ENCODE results near the gene PDZD2.

Gene PDZD2

GRCh38 chr5:32083981-32084430, 445.1 kb downstream of the PDZD2 start:
- H3K36me3 ChIP-seq (ENCODE audit: insufficient read depth, low read length): no peaks in the 10 kb centered on the region
- H3K4me3 ChIP-seq (ENCODE audit: low read depth in 1 of 2, low read length in 2 of 2): no peak overlapping the region
- H3K4me1 ChIP-seq (ENCODE audit: insufficient read depth, low read length): no peaks in the 10 kb centered on the region

GRCh38 chr5:32087086-32088082, 448.5 kb downstream of the PDZD2 start:
- no peaks in the 10 kb centered on the region for H3K9me3 ChIP-seq (ENCODE audit: low read length)
- no peaks in the 10 kb centered on the region for H3K4me1 ChIP-seq (ENCODE audit: insufficient read depth, low read length)
- H3K9ac ChIP-seq (ENCODE audit: low read length): no peak overlapping the region
- H3K4me3 ChIP-seq (ENCODE audit: low read depth in 1 of 2, low read length in 2 of 2): no peak overlapping the region
- H3K27ac ChIP-seq (ENCODE audit: low read depth, low read length): no peak overlapping the region
- no peaks in the 10 kb centered on the region for H3K36me3 ChIP-seq (ENCODE audit: insufficient read depth, low read length)
- H3K27me3 ChIP-seq (ENCODE audit: control insufficient read depth in 1 of 2, insufficient read depth in 2 of 2, low read length in 2 of 2): no peaks in the 10 kb centered on the region

More at GRCh38 chr5:32083981-32084430, 445.1 kb downstream of the PDZD2 start:
- Histone ChIP-seq H3K9ac (ENCODE audit: low read length) (no peak overlapping the region), H3K9me3 (ENCODE audit: low read length) (no peaks in the 10 kb centered on the region), H3K27ac (ENCODE audit: low read depth, low read length) (no peak overlapping the region), H3K27me3 (ENCODE audit: control insufficient read depth in 1 of 2, insufficient read depth in 2 of 2, low read length in 2 of 2) (no peaks in the 10 kb centered on the region)

- H3K4me1 ChIP-seq (ENCODE audit: insufficient read depth, low read length): peaks cover 5% of the 10 kb centered on the region
- no peaks in the 10 kb centered on the region for H3K9me3 ChIP-seq (ENCODE audit: low read length)
- no peaks in the 10 kb centered on the region for H3K27me3 ChIP-seq (ENCODE audit: control insufficient read depth in 1 of 2, insufficient read depth in 2 of 2, low read length in 2 of 2)
- H3K36me3 ChIP-seq (ENCODE audit: insufficient read depth, low read length): no peaks in the 10 kb centered on the region
- H3K27ac ChIP-seq (ENCODE audit: low read depth, low read length): no peak overlapping the region
- H3K9ac ChIP-seq (ENCODE audit: low read length): no peak overlapping the region
- no peak overlapping the region for H3K4me3 ChIP-seq (ENCODE audit: low read depth in 1 of 2, low read length in 2 of 2)
Measured at GRCh38 chr5:32088214-32088613, 449.3 kb downstream of the PDZD2 start.

GRCh38 chr5:32089146-32090000, 450.4 kb downstream of the PDZD2 start:
- Histone ChIP-seq H3K4me3 (ENCODE audit: low read depth in 1 of 2, low read length in 2 of 2) (no peak overlapping the region), H3K27ac (ENCODE audit: low read depth, low read length) (no peak overlapping the region), H3K36me3 (ENCODE audit: insufficient read depth, low read length) (no peaks in the 10 kb centered on the region), H3K27me3 (ENCODE audit: control insufficient read depth in 1 of 2, insufficient read depth in 2 of 2, low read length in 2 of 2) (no peaks in the 10 kb centered on the region), H3K9me3 (ENCODE audit: low read length) (no peaks in the 10 kb centered on the region), H3K9ac (ENCODE audit: low read length) (no peak overlapping the region), H3K4me1 (ENCODE audit: insufficient read depth, low read length) (peaks cover 6% of the 10 kb centered on the region)

- Histone ChIP-seq H3K36me3 (ENCODE audit: insufficient read depth, low read length) (no peaks in the 10 kb centered on the region), H3K27ac (ENCODE audit: low read depth, low read length) (no peak overlapping the region), H3K9ac (ENCODE audit: low read length) (no peak overlapping the region)
Measured at GRCh38 chr5:32090026-32090754, 451.3 kb downstream of the PDZD2 start.

GRCh38 chr5:32090755-32091128, 451.8 kb downstream of the PDZD2 start:
- H3K4me3 ChIP-seq (ENCODE audit: low read depth in 1 of 2, low read length in 2 of 2): no peak overlapping the region
- no peak overlapping the region for H3K9ac ChIP-seq (ENCODE audit: low read length)
- peaks cover 6% of the 10 kb centered on the region for H3K4me1 ChIP-seq (ENCODE audit: insufficient read depth, low read length)
- no peak overlapping the region for H3K27ac ChIP-seq (ENCODE audit: low read depth, low read length)
- H3K27me3 ChIP-seq (ENCODE audit: control insufficient read depth in 1 of 2, insufficient read depth in 2 of 2, low read length in 2 of 2): no peaks in the 10 kb centered on the region
- no peaks in the 10 kb centered on the region for H3K36me3 ChIP-seq (ENCODE audit: insufficient read depth, low read length)
- H3K9me3 ChIP-seq (ENCODE audit: low read length): no peaks in the 10 kb centered on the region

More at GRCh38 chr5:32090026-32090754, 451.3 kb downstream of the PDZD2 start:
- H3K4me1 ChIP-seq (ENCODE audit: insufficient read depth, low read length): peaks cover 6% of the 10 kb centered on the region
- H3K9me3 ChIP-seq (ENCODE audit: low read length): no peaks in the 10 kb centered on the region
- no peak overlapping the region for H3K4me3 ChIP-seq (ENCODE audit: low read depth in 1 of 2, low read length in 2 of 2)
- H3K27me3 ChIP-seq (ENCODE audit: control insufficient read depth in 1 of 2, insufficient read depth in 2 of 2, low read length in 2 of 2): no peaks in the 10 kb centered on the region

GRCh38 chr5:32092938-32093812, 454.2 kb downstream of the PDZD2 start:
- Histone ChIP-seq H3K4me3 (ENCODE audit: low read depth in 1 of 2, low read length in 2 of 2) (no peak overlapping the region), H3K27ac (ENCODE audit: low read depth, low read length) (no peak overlapping the region), H3K9ac (ENCODE audit: low read length) (no peak overlapping the region), H3K27me3 (ENCODE audit: control insufficient read depth in 1 of 2, insufficient read depth in 2 of 2, low read length in 2 of 2) (no peaks in the 10 kb centered on the region), H3K4me1 (ENCODE audit: insufficient read depth, low read length) (peaks cover 7% of the 10 kb centered on the region), H3K36me3 (ENCODE audit: insufficient read depth, low read length) (no peaks in the 10 kb centered on the region), H3K9me3 (ENCODE audit: low read length) (no peaks in the 10 kb centered on the region)

GRCh38 chr5:32094691-32095090, 455.8 kb downstream of the PDZD2 start:
- Histone ChIP-seq H3K27ac (ENCODE audit: low read depth, low read length) (no peak overlapping the region), H3K9ac (ENCODE audit: low read length) (no peak overlapping the region), H3K9me3 (ENCODE audit: low read length) (no peaks in the 10 kb centered on the region), H3K4me3 (ENCODE audit: low read depth in 1 of 2, low read length in 2 of 2) (no peak overlapping the region), H3K4me1 (ENCODE audit: insufficient read depth, low read length) (peaks cover 22% of the 10 kb centered on the region), H3K27me3 (ENCODE audit: control insufficient read depth in 1 of 2, insufficient read depth in 2 of 2, low read length in 2 of 2) (no peaks in the 10 kb centered on the region), H3K36me3 (ENCODE audit: insufficient read depth, low read length) (no peaks in the 10 kb centered on the region)

GRCh38 chr5:32095261-32095671, 456.3 kb downstream of the PDZD2 start:
- Histone ChIP-seq H3K4me1 (ENCODE audit: insufficient read depth, low read length) (peaks cover 28% of the 10 kb centered on the region), H3K4me3 (ENCODE audit: low read depth in 1 of 2, low read length in 2 of 2) (no peak overlapping the region), H3K27me3 (ENCODE audit: control insufficient read depth in 1 of 2, insufficient read depth in 2 of 2, low read length in 2 of 2) (no peaks in the 10 kb centered on the region), H3K36me3 (ENCODE audit: insufficient read depth, low read length) (no peaks in the 10 kb centered on the region), H3K27ac (ENCODE audit: low read depth, low read length) (no peak overlapping the region), H3K9me3 (ENCODE audit: low read length) (no peaks in the 10 kb centered on the region), H3K9ac (ENCODE audit: low read length) (no peak overlapping the region)

GRCh38 chr5:32096891-32097595, 458.1 kb downstream of the PDZD2 start:
- no peak overlapping the region for H3K27ac ChIP-seq (ENCODE audit: low read depth, low read length)

More at GRCh38 chr5:32096891-32097595, 458.1 kb downstream of the PDZD2 start:
- Histone ChIP-seq H3K4me3 (ENCODE audit: low read depth in 1 of 2, low read length in 2 of 2) (no peak overlapping the region), H3K27me3 (ENCODE audit: control insufficient read depth in 1 of 2, insufficient read depth in 2 of 2, low read length in 2 of 2) (no peaks in the 10 kb centered on the region), H3K9me3 (ENCODE audit: low read length) (no peaks in the 10 kb centered on the region), H3K4me1 (ENCODE audit: insufficient read depth, low read length) (peaks cover 36% of the 10 kb centered on the region), H3K9ac (ENCODE audit: low read length) (no peak overlapping the region), H3K36me3 (ENCODE audit: insufficient read depth, low read length) (peaks cover 7% of the 10 kb centered on the region)

Data from muscle layer of colon (tissue), 2 donors.